Bronchial epithelial cell (primary cell): ENCODE measurements around the gene SHISA9. TPM values are rescaled to one million over a fixed set of nuclear protein-coding genes. Genes with fewer than 3 reads are reported as not detected.

Source experiments
- DNase-seq: peaks from one replicate; pipeline ENCODE4 v3.0.0-alpha.2; 2010; ENCODE audit warnings: low read depth
- FAIRE-seq: peaks from 2 replicates; lab custom pipeline; 2011; peaks lifted over from hg19 to GRCh38; lab: Jason Lieb, UNC
- H3K27me3 ChIP-seq: 2 replicates; pipeline ENCODE4 v1.5.1; 2011; ENCODE audit warnings: low read length; ENCODE audit not compliant: control insufficient read depth, insufficient read depth
- H3K36me3 ChIP-seq: 2 replicates; pipeline ENCODE4 v1.5.1; 2011; ENCODE audit warnings: low read length; ENCODE audit not compliant: control insufficient read depth, insufficient read depth
- H3K4me3 ChIP-seq: 2 replicates; pipeline ENCODE4 v1.5.1; 2011; ENCODE audit warnings: mild to moderate bottlenecking, low read depth, low read length, control low read depth
- CTCF ChIP-seq: IDR thresholded peaks from 2 replicates; pipeline ENCODE4 v1.5.1; 2011; ENCODE audit warnings: mild to moderate bottlenecking, moderate library complexity, low read length, control low read depth, inconsistent platforms; ENCODE audit not compliant: insufficient read depth, severe bottlenecking
- total RNA-seq: library from RNA; depleted of rRNA; stranded (reverse); fragments of >200 nt; gene quantifications from 2 replicates; pipeline ENCODE4 v1.2.1, GENCODE V29; 2014

Gene SHISA9
- total RNA-seq, 1 donor from 2014 or later: under 0.01 TPM

- DNase-seq (no peak), FAIRE-seq (no peak)
- no peak overlapping the region for H3K4me3 ChIP-seq
- no peak for TF ChIP-seq CTCF
- H3K27me3 ChIP-seq: no peaks in the 10 kb centered on the region
- no peaks in the 10 kb centered on the region for H3K36me3 ChIP-seq
Measured at GRCh38 chr16:13080531-13080930, 179.1 kb downstream of the SHISA9 start.

GRCh38 chr16:13081825-13082331 is 180.5 kb downstream of the SHISA9 start:
- no peaks in the 10 kb centered on the region for H3K36me3 ChIP-seq
- H3K4me3 ChIP-seq: no peak overlapping the region
- no peaks in the 10 kb centered on the region for H3K27me3 ChIP-seq
- no peak for FAIRE-seq
- no peak for TF ChIP-seq CTCF
- DNase-seq: no peak

- DNase-seq: no peak
- Histone ChIP-seq H3K27me3 (no peaks in the 10 kb centered on the region), H3K4me3 (no peak overlapping the region), H3K36me3 (no peaks in the 10 kb centered on the region)
- no peak for TF ChIP-seq CTCF
- FAIRE-seq: no peak
Measured at GRCh38 chr16:13083681-13084080, 182.3 kb downstream of the SHISA9 start.

- TF ChIP-seq CTCF: no peak
- Histone ChIP-seq H3K27me3 (no peaks in the 10 kb centered on the region), H3K36me3 (no peaks in the 10 kb centered on the region), H3K4me3 (no peak overlapping the region)
- FAIRE-seq (no peak), DNase-seq (no peak)
Measured at GRCh38 chr16:13084331-13084730, 182.9 kb downstream of the SHISA9 start.

GRCh38 chr16:13093661-13094060 is 192.3 kb downstream of the SHISA9 start:
- H3K27me3 ChIP-seq: no peaks in the 10 kb centered on the region
- H3K4me3 ChIP-seq: no peak overlapping the region
- FAIRE-seq (no peak), DNase-seq (no peak)
- H3K36me3 ChIP-seq: no peaks in the 10 kb centered on the region
- TF ChIP-seq CTCF: no peak

GRCh38 chr16:13095061-13095460 is 193.7 kb downstream of the SHISA9 start:
- H3K4me3 ChIP-seq: no peak overlapping the region
- H3K36me3 ChIP-seq: no peaks in the 10 kb centered on the region
- FAIRE-seq: no peak
- no peak for DNase-seq
- no peak for TF ChIP-seq CTCF
- no peaks in the 10 kb centered on the region for H3K27me3 ChIP-seq
